Activated T-helper 1 cell treated with anti-CD3 and anti-CD28 coated beads, Interleukin-2, amount 50 U/mL, for 16 hours (primary cell): ENCODE results near the gene TTPAL.

ENCODE experiments used
- DNase-seq, 2 donors: peaks; one replicate each; pipeline ENCODE4 v3.0.0-alpha.2; 2020; ENCODE audit warnings: low read depth in 1 of 2, low spot score in 1 of 2

Gene TTPAL

GRCh38 chr20:44533928-44534327 lies 58.3 kb downstream of the TTPAL start:
- DNase-seq = no peak

GRCh38 chr20:44536175-44536574 lies 60.5 kb downstream of the TTPAL start:
- no peak for DNase-seq

- no peak for DNase-seq
Observed at GRCh38 chr20:44537993-44538392, 62.3 kb downstream of the TTPAL start.

GRCh38 chr20:44540834-44541233 lies 65.2 kb downstream of the TTPAL start:
- no peak for DNase-seq

GRCh38 chr20:44541992-44542391 lies 66.3 kb downstream of the TTPAL start:
- no peak for DNase-seq

GRCh38 chr20:44542890-44543289 lies 67.2 kb downstream of the TTPAL start:
- no peak for DNase-seq

GRCh38 chr20:44543358-44543757 lies 67.7 kb downstream of the TTPAL start:
- no peak for DNase-seq
